Fibroblast of the conjunctiva (primary cell): ENCODE measurements around the gene CELA1.
A peak's percentile ranks its signal among the peaks of the same experiment; 100 is the strongest.
"Not testable (repeated sequence)": the region's sequence is repeated elsewhere in the genome, so short reads cannot be mapped to it uniquely, and the experiment has no call there.

ENCODE experiments used
- DNase-seq: peaks from one replicate; pipeline ENCODE4 v3.0.0-alpha.2; 2010; ENCODE audit warnings: low read depth

The CELA1 gene

DNA sequence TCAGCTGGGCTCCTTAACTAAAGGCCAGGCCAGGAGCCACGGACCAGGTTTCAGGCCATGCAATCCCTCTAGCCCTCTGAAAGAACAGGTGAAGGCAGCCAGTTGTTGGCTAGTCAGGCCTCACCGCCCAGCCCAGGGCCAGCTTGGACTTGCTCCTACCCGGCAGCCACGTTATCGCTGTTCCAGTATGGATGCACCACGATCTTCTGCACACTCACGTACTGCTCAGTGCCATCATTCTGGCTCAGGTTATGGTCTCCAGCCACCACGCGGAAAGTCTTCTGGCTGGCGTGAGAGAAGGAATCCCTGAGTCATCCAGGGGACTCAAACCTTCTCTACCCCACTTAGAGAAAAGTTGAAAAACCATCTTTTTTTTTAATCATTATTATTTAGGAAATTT, 4.1 kb downstream of the CELA1 start:
- no peak for DNase-seq

DNA sequence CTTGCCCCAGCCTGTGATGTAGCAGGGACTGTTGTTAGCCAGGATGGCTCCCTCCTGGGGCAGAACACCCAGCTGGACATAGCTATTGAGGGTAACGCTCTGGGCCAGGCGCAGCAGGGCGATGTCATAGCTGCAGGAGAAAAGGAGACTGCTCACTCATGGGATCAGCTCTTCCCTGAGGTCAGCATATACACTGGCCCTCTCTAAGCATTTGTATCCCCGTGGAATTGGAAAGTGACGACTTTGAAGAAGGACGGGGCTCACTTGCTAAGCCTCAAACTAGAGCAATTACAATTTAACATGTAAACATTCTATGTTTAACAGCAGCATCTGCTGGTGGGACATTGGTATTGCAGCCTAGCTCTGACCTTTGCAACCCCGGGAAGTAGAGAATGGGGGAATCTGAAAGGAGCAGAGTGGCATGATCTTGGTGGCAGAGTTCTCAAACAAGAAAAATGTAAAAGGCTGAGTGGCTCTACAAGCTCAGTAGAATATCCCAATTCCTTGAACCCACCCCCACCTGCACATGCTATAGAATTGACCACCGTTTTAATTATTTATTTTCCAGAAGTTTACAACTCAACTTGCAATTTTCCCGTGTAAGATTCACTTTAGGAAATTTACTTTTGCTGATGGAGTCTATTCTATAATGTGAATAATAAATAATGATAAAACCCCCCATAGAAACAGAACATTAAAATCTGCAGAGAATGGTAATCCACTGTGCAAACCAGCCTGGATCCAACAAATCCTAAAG, 5.0 kb downstream of the CELA1 start:
- DNase-seq, result peak; percentile 59

DNA sequence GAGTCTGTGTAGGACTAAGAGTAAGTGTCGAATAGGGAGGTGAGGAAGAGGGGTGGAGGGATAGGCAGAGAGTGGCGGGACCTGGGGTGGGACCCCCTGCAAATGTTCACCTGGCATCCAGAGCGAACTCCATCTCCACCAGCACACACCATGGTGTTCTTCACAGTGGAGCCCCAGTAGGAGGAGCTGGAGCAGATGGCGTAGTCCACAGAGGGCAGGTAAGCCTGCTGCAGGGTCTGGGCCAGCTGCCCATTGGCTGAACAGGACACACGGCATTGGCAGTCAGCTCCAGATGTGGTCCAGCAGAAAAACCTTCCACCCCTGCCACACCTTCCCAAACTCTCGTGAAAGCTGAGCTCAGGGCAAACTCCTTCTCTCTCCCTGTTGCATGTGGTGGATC, 6.7 kb downstream of the CELA1 start:
- no peak for DNase-seq

DNA sequence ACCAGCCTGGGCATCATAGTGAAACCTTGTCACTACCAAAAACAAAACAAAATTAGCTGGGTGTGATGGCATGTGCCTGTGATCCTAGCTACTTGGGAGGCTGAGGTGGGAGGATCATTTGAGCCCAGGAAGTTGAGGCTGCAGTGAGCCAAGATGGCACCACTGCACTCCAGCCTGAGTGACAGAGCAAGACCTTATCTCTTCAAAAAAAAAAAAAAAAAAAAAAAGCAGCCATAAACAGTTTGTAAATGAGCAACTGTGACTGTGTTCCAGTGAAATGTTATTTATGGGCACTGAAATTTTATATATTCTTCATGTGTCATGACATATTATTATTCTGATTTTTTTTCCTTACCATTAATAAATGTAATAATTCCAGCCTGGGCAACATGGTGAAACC, 9.1 kb downstream of the CELA1 start:
- not testable (repeated sequence) for DNase-seq

DNA sequence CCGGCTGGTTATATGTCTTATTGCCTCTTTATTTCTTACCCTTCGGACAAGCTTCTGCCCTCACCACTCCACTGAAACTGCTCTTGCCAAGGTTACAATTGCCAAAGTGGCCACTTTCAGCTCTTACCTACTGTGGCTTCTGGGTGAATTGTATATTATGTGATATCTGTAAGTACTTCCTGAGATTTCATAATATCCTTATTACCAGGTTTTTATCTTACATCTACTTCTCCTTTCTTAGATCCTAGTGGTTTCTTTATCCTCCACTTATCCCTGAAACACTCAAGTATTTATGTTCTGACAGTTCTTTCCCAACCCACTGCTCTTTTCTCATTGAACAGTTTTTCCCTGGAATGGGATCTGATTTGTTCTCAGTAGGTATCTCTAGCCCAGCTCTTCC, 10.5 kb downstream of the CELA1 start:
- DNase-seq, result no peak

DNA sequence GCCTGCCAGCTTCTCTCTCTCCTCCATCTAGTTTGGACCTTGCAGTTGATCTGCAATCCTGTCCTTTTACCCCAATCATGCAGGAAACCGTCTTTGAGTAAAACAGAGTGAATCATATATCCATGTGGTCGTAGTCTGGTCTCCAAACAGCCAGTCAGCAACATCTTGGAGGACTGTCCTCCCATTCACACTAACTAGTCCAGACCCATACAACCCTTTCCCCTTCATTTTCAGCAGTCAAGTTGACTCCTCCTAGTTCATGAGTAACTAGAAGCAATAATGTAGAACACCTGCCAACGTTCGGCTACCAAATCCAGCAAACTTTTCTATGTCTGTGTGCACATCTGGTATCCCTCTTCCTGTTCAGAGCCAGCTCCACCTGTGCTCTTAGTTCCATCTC, 11.7 kb downstream of the CELA1 start:
- no peak for DNase-seq

DNA sequence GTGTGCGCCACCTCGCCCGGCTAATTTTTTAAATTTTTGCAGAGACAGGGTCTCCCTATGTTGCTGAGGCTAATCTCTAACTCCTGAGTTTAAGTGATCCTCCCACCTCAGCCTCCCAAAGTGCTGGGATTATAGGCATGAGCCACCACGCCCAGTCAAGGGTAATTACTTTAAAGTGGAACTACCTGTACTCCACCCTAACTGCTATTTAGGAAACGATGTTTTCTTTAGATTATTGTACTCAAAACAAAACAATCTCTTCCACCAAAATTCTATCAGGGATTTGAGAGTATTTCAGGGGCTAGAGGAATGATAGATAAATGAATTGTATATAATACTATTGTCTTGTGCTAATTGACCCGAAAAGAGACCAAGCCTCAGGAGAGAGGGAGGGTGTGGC, 12.9 kb downstream of the CELA1 start:
- DNase-seq, result no peak

DNA sequence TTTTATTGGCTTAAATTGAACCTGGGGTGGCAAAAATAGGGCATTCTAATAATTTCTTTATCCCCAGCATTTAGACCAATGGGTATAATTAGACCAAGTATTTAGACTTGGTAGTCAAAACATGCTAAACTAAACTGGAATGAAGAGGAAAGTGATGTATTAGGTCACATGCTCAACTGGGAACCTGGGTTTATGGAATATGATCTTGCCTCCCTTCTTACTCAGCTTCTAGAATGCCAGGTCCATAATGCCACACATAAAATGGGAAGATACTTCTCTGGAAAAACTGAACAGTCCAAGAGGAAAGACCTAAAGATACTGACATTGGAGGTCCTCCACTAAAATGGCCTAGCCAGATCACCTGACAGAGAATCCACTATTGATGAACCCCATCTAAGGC, 16.3 kb downstream of the CELA1 start:
- DNase-seq, result no peak

DNA sequence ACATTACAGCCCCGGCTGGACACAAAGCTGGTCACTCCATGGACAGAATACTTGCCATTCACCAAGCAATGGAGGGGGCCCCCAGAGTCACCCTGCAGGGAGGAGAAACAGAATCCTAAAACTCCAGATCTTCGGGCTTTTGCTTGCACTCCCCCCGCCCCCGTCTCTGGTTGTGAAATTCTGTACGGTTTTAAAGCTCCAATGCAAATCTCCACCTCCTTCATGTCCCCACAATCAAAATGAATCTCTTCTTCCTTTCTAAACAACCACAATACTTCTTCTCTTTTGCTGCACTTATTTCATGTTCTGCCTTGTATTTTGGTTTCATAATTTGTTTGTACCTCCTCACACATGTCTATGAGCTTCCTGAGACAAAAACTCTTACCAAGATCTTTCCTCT, 16.7 kb downstream of the CELA1 start:
- DNase-seq, result no peak

DNA sequence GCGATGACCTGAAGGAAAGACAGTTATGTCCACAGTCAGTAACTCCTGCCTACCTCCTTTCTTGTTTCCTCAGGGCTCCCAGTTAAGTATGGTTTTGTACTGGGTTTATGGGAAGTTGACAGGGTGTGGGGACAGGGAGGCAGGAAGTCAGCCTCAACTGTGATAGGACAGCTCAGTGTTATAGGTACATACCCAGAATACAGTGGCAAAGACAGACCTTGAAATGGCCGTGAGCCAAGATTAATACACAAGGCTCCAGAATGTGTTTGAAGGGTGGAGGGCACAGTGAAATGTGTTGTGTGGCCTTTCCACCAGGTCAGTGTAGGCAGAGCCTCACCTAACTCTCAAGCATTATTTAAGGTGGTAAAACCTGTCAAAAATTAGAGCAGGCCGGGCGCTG, 17.9 kb downstream of the CELA1 start:
- DNase-seq, result no peak

DNA sequence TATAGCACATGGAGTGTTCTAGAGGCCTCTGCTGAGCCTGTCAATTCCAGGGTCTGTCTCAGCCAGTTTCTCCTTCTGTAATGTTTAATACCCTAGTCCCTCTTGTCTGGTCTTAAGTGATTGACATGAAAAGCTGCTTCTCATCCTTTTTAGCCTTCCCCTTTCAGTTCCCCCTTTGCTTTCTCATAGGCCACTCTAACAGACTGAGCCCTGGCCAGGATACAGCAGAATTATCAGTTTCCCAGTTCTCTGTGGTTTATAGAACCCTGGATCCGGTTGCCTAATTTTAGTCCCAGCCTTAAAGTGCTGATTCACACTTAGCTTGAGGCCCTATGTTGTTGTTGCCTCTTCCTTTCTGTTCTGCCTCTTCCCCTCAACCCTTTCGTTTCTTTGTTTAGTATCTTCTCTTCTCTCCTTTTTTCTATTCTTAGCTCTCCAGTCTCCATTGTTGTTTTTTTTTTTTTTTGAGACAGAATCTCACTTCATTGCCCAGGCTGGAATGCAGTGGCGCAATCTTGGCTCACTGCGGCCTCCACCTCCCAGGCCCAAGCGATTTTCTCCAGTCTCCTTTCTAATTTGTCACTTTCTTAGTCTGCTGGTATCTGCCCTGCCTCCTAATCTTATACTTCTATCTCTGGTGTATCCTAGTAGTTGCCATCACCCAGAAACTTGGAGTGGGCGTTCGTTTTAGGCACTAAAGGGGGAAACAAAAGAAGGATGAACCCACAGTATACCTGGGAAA, 19.6 kb downstream of the CELA1 start:
- DNase-seq, result no peak

DNA sequence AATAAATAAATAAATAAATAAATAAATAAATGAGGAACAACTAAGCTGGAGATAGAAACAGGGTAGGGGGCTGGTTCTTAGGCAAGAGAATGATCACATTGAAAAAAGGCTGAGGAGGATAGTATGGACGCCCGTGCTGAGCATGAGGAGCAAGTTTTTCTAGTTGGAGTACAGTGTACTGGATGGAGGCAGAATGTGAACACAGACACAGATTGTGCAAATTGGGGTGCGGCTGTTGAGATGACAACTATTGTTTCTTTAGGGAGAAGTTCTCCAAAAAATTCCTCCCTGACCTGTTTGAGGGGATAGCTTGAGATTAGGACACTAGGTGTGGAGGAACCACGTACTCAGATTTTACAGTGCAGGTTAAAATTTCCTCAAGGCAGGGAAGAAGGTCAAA, 21.5 kb downstream of the CELA1 start:
- no peak for DNase-seq

DNA sequence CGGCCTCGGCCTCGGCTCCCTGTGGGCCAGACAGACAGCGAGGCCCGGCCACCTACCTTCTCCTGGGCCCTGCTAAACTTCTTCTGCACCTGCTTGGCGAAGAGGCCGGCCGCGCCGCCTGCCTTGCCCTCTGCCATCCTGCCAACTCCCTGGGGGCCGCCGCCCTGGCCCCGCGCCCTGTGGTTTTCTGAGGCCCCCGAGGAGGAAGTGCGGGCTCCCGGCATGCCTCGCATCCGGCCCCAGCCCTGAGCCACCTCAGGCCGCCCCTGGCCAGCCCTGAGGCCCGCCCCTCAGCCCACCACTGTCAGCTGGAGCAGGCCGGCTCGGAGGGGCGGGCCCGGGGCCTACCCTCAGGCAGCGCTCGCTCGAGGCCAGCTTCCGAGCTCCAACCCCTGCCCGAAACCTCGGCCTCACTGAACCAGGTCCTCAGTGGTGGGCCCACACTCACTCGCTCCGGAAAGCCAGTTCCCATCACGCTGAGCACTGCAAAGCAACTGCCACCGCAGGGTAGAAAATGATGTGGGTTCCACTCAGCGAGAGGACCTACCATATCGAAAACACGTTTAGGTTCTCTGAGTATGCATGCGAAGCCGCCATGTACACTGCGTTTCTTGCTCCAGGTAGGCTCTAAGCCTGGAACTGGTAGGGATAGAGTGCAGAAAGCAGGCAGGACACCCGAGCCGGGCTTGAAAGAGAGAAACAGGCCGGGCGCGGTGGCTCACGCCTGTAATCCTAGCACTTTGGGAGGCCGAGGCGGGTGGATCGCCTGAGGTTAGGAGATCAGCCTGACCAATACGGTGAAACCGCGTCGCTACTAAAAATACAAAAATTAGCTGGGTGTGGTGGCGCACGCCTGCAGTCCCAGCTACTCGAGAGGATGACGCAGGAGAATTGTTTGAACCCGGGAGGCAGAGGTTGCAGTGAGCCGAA, 22.2 kb downstream of the CELA1 start, which contains the start of gene BIN2:
TSS of gene BIN2 (minus strand) at position 209 of the 930 bp plus-strand sequence. CDS start at position 137, 72 bp downstream.
- no peak for DNase-seq

DNA sequence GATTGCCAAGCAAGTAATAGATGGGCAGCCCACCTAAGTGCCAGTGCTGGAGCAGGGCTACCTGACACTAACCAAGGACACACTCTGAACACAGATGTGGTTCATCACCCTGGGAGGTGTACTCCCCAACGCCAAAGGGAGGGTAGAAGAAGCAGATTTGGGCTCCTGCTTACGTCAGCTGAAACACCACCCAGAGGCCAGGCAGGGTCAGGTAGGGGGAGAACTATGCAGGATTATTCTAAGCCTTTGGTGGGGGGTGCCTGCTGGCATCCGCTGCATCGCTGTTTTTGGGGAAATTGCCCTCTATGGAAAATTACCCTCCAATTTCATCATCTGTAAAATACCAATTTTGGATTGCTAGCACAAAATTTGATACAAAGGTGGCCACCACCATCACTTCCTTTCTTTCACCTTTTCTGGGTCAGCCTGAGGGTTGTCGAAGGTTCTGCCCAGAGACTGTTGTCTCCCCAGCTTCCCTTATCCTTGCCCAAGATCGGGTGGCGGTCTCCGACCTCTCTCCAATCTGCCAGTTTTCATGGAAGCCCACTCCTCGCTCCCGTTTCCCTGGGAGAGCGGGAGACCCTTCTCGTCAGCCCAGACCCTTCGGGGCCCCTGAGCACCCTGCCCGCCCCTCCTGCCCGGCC, 23.0 kb downstream of the CELA1 start:
- no peak for DNase-seq

DNA sequence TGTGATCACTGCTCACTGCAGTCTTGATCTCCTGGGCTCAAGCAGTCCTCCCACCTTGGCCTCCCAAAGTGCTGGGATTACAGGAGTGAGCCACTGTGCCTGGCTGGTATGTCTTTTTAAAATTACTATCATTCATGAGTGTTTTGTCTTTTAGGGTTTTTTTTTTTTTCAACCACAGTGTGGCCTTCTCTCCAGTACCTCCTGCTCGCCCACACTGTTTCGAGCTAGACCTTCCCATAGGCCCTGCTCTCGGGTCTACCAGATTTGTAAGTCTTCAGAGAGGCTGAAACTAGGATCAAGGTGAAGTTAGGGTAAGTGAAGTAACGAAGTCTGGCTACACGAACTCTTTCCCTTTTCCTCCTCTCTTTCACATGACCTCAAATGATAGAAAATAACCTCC, 24.0 kb downstream of the CELA1 start:
- DNase-seq, result no peak

DNA sequence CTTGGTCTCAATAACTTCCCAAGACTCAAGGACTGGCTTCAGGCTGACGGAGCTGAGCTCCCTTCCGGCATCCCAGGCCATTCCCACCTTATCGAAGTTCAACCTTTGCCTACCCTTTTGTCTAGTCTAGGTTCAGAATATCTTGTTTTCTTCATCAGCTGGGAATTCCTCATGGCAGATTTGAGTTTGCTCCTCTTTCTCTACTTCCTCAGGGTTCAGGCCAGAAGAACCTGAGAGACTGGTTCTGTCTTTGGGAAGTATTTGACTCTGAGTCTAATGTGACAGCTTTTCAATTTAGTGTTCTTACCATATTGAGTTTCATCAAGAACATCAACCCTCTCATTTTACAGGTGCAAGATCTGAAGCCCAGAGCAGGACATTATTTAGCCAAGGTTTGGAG, 24.6 kb downstream of the CELA1 start:
- no peak for DNase-seq

DNA sequence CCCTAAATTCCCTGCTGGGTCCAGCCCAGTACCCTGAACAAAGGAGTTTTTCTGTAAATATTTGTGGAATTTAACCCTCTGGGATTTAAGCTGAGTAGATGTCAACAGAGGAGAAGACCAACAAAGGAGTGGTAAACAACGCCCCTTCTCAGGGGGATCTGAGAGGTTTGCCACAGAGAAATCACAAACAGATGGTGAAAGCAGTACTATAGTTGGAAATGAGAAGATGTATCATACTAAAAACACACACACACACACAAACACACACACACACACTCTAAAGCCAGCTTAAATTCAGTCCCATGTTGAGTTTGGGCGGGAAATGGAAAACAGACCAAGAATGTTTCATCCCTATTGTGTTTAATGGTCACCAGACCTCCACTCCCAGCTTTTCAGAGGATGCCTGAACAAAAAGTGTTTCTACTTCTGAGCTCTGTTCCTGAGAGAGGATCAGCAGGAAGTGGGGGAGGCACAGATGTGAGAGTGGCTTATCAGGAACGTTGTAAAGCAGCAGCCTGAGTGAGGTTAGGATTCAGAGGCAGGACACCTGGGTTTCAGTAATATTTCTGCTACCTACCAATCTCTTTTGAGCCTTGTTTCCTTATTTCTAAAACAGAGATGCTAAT, 25.7 kb downstream of the CELA1 start:
- DNase-seq, result peak; percentile 56

DNA sequence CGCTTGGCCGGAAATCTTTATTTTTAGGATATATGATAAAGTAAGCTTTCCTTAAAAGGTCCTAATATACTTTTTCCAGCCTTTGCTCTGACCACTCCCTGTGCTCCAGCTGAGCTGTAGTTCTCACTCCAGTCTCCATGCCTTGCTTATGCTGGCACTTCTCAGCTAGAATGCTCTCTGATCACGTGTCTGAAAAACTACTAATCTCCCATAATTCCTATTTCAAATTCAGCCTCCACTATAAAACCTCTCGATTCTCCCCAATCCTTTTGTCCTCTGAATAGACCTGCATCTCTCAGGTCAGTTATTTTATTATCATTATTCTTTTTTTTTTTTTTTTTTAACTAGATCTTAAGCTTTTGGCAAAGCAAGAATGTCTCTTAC, 26.2 kb downstream of the CELA1 start:
- no peak for DNase-seq

DNA sequence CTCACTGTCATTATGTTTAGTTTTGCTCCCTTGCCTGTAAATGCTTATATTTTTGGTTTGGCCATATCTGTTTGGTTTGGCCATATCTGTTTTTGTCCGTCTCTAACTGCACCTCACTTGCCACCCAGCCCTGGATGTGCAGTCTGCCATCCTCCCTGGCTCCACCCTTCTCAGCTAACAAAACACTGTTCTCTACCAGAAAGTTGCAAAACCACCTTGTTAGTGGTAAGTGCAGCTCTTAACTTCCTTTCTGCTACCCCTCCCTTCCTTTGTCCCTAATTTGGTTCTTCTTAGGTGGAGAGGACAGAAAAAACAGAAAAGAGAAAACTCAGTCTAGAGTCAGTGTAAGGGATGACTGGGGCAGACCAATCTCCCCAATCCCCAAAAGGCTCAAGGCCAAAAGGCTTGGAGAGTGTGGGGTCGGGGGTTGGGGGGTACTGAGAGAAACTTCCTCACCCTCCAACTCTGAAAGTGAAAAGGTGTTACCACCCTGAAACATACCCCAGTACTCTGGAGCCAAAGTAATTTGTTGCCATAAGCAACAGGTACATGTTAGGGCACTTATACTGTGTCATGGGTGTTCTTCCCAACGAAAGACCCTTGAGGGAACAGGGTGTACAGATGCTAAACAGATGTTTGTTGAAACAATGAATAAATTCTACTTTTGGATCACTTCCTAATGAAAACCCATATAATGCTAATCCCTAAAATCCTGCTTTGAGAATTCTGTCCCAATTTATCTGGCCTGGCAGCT, 27.5 kb downstream of the CELA1 start:
- DNase-seq, result no peak

DNA sequence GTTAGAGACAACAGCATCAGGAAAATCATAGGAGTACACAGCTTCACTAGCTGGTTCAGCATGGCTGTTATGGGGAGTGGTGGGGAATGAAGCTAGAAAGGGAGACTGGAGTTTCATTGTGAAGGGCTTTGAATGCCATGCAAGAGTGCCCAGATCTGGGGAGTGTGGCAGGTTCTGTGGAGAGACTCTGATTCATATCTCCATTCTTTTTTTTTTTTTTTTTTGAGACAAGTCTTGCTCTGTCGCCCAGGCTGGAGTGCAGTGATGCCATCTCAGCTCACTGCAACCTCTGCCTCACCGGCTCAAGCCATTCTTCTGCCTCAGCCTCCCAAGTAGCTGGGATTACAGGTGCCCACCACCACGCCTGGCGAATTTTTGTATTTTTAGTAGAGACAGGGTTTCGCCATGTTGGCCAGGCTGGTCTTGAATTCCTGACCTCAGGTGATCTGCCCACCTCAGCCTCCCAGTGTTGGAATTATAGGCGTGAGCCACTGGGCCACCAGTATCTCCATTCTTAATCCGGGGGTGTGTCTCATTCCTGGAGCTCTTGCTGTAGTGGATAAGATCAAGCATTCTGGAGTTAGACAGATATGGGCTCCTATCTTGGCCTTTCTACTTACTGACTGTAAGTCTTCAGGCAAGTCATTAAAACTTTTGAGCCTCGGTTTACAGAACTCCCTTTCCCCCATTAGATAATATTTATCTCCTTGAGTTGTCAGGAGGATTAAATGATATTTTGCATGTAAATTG, 28.2 kb downstream of the CELA1 start:
- DNase-seq, result not testable (repeated sequence)
